ENCODE data around the gene ATG16L1. TPM values are rescaled to one million over a fixed set of nuclear protein-coding genes. Genes with fewer than 3 reads are reported as not detected.

ATG16L1 gene
- total and polyA plus RNA-seq, 2 experiments from 2014 or later, result 15.3 to 37.9 TPM

GRCh38 chr2:233290051-233290845 is 38.8 kb downstream of the ATG16L1 start:
- peaks cover 3% of the 10 kb centered on the region for H3K27me3 Mint-ChIP-seq (ENCODE audit: insufficient read depth, low read depth, poor library complexity)
- H3K9me2 ChIP-seq (ENCODE audit: insufficient read depth), result no peaks in the 10 kb centered on the region
- H3K79me2 ChIP-seq (replicated peaks; ENCODE audit: insufficient read depth), result peaks cover 11% of the 10 kb centered on the region; the same call in 1 of the 2 replicates
- H3K27ac Mint-ChIP-seq, result no peak overlapping the region
- H4K20me1 ChIP-seq (replicated peaks; ENCODE audit: insufficient read depth), result peaks cover 16% of the 10 kb centered on the region
- ATAC-seq (no peak), DNase-seq (ENCODE audit: low spot score) (no peak)
- no peak overlapping the region for H3K4me2 ChIP-seq
- H3K4me1 Mint-ChIP-seq, result no peaks in the 10 kb centered on the region
- no peak overlapping the region for H3K27ac ChIP-seq (ENCODE audit: low read depth)
- no peaks in the 10 kb centered on the region for H3K27me3 ChIP-seq (ENCODE audit: insufficient read depth)
- no peak overlapping the region for H3K4me3 ChIP-seq
- H3K9me3 Mint-ChIP-seq, result no peaks in the 10 kb centered on the region
- TF ChIP-seq CREB1 (CRISPR knock-in tag; IDR thresholded peaks at IDR 0.05; ENCODE audit: low read depth), result no peak
- TF ChIP-seq NANOG (IDR thresholded peaks at IDR 0.05; ENCODE audit: borderline replicate concordance), result no peak
- no peak for TF ChIP-seq ETS1 (IDR thresholded peaks at IDR 0.05)
- no peak for TF ChIP-seq ZNF114 (CRISPR knock-in tag; IDR thresholded peaks at IDR 0.05)
- TF ChIP-seq JUNB (IDR thresholded peaks at IDR 0.05; ENCODE audit: unreplicated experiment), result no peak
- no peak overlapping the region for H2AFZ ChIP-seq
- H3K36me3 ChIP-seq (ENCODE audit: insufficient read depth), result peaks cover 33% of the 10 kb centered on the region
- peaks cover 88% of the 10 kb centered on the region for H3K36me3 Mint-ChIP-seq (ENCODE audit: low read depth)
- H3K4me1 ChIP-seq (ENCODE audit: insufficient read depth), result no peaks in the 10 kb centered on the region
- H3F3A ChIP-seq (replicated peaks; ENCODE audit: low read depth), result no peaks in the 10 kb centered on the region
- H3K4me3 Mint-ChIP-seq, result no peak overlapping the region

- peaks cover 54% of the 10 kb centered on the region for H3K36me3 Mint-ChIP-seq (ENCODE audit: low read depth)
- Histone ChIP-seq H3K9me2 (ENCODE audit: insufficient read depth) (0 out of 2 replicates have a peak, but pooled peaks cover 3% of the 10 kb centered on the region), H3K4me3 (no peak overlapping the region), H3F3A (replicated peaks; ENCODE audit: low read depth) (no peaks in the 10 kb centered on the region), H4K20me1 (replicated peaks; ENCODE audit: insufficient read depth) (peaks cover 6% of the 10 kb centered on the region), H3K27me3 (ENCODE audit: insufficient read depth) (no peaks in the 10 kb centered on the region), H3K36me3 (ENCODE audit: insufficient read depth) (peaks cover 15% of the 10 kb centered on the region), H2AFZ (no peak overlapping the region), H3K4me2 (no peak overlapping the region), H3K27ac (ENCODE audit: low read depth) (no peak overlapping the region), H3K79me2 (replicated peaks; ENCODE audit: insufficient read depth) (no peaks in the 10 kb centered on the region), H3K4me1 (ENCODE audit: insufficient read depth) (no peaks in the 10 kb centered on the region)
- H3K9me3 Mint-ChIP-seq, result no peaks in the 10 kb centered on the region
- no peak overlapping the region for H3K27ac Mint-ChIP-seq
- H3K4me3 Mint-ChIP-seq, result no peak overlapping the region
- ATAC-seq (no peak), DNase-seq (ENCODE audit: low spot score) (no peak)
- peaks cover 6% of the 10 kb centered on the region for H3K27me3 Mint-ChIP-seq (ENCODE audit: insufficient read depth, low read depth, poor library complexity)
- peaks cover 5% of the 10 kb centered on the region; the same call in 2 of the 3 replicates for H3K4me1 Mint-ChIP-seq
- TF ChIP-seq CREB1 (CRISPR knock-in tag; IDR thresholded peaks at IDR 0.05; ENCODE audit: low read depth) (no peak), STAT1 (IDR thresholded peaks at IDR 0.05; ENCODE audit: unreplicated experiment) (no peak), ZNF114 (CRISPR knock-in tag; IDR thresholded peaks at IDR 0.05) (no peak), JUNB (IDR thresholded peaks at IDR 0.05; ENCODE audit: unreplicated experiment) (no peak), NANOG (IDR thresholded peaks at IDR 0.05; ENCODE audit: borderline replicate concordance) (no peak), ETS1 (IDR thresholded peaks at IDR 0.05) (no peak), ZNF331 (CRISPR knock-in tag; IDR thresholded peaks at IDR 0.05; ENCODE audit: low read depth) (no peak), POLR2AphosphoS5 (IDR thresholded peaks at IDR 0.05; ENCODE audit: low read depth) (no peak), ZNF462 (CRISPR knock-in tag; IDR thresholded peaks at IDR 0.05) (no peak)
Observed at GRCh38 chr2:233295891-233296290, 44.4 kb downstream of the ATG16L1 start.
